GM21528 (cell line): Measurements from ENCODE around the gene ZNF155.
"Not testable (repeated sequence)": the region's sequence is repeated elsewhere in the genome, so short reads cannot be mapped to it uniquely, and the experiment has no call there.

Source experiments
- ATAC-seq: cut with Tn5 transposase; IDR thresholded peaks from one replicate; pipeline ENCODE4 v1.9.1; 2021; ENCODE audit warnings: mild to moderate bottlenecking, moderate library complexity; ENCODE audit not compliant: unreplicated experiment, low FRiP score

The ZNF155 gene

GRCh38 chr19:43983912-43984686 lies at the start of gene ZNF155:
TSS of gene ZNF155 (plus strand) at chr19:43984188. CDS start at chr19:43988544, 4,356 bp downstream.
- ATAC-seq, result peak; percentile 82

- ATAC-seq, result peak; percentile 83
Measured at GRCh38 chr19:43934985-43935708, 48.8 kb upstream of the ZNF155 start, which contains the start of gene ZNF45. TSS of gene ZNF45 (minus strand) at chr19:43935282. CDS start at chr19:43922185, 13,097 bp downstream.

- no peak for ATAC-seq
Measured at GRCh38 chr19:43936188-43936587, 47.8 kb upstream of the ZNF155 start.

- ATAC-seq, result no peak
Measured at GRCh38 chr19:43939557-43940260, 44.3 kb upstream of the ZNF155 start.

GRCh38 chr19:43940719-43941118 lies 43.3 kb upstream of the ZNF155 start:
- ATAC-seq, result no peak

- ATAC-seq, result no peak
Measured at GRCh38 chr19:43941209-43941608, 42.8 kb upstream of the ZNF155 start.

GRCh38 chr19:43947412-43947811 lies 36.6 kb upstream of the ZNF155 start:
- ATAC-seq, result not testable (repeated sequence)

GRCh38 chr19:43949803-43950202 lies 34.2 kb upstream of the ZNF155 start:
- not testable (repeated sequence) for ATAC-seq

GRCh38 chr19:43950834-43951645 lies 32.9 kb upstream of the ZNF155 start, which contains the start of gene ZNF221:
TSS of gene ZNF221 (plus strand) at chr19:43951228. CDS start at chr19:43962727, 11,499 bp downstream.
- ATAC-seq, result peak; percentile 88

GRCh38 chr19:43956827-43957226 lies 27.2 kb upstream of the ZNF155 start:
- ATAC-seq, result no peak

GRCh38 chr19:43957891-43958290 lies 26.1 kb upstream of the ZNF155 start:
- ATAC-seq, result no peak

GRCh38 chr19:43960411-43960810 lies 23.6 kb upstream of the ZNF155 start:
- ATAC-seq, result no peak

GRCh38 chr19:43966079-43966694 lies 17.8 kb upstream of the ZNF155 start:
- no peak for ATAC-seq

- no peak for ATAC-seq
Measured at GRCh38 chr19:43976732-43977131, 7.3 kb upstream of the ZNF155 start.

GRCh38 chr19:43983544-43983911 lies 460 bp upstream of the ZNF155 start:
- ATAC-seq, result peak; percentile 14

- ATAC-seq, result peak; percentile 22
Measured at GRCh38 chr19:43984687-43985000, 656 bp downstream of the ZNF155 start.

- ATAC-seq, result no peak
Measured at GRCh38 chr19:43997631-43998290, 13.8 kb downstream of the ZNF155 start.

GRCh38 chr19:44002212-44002565 lies 18.2 kb downstream of the ZNF155 start:
- ATAC-seq, result no peak
